Measurements from ENCODE around the gene TMEM100.

- no peak for TF ChIP-seq CTCF (IDR thresholded peaks at IDR 0.05)
- no peak for TF ChIP-seq EZH2 (IDR thresholded peaks at IDR 0.05; ENCODE audit: borderline replicate concordance, insufficient read depth, low read depth, low read length, poor library complexity, severe bottlenecking)
Measured at GRCh38 chr17:55722016-55722736, 488 bp downstream of the TMEM100 start.

All from B cell (primary cell).